ENCODE data around the gene HSPA1A. TPM values are rescaled to one million over a fixed set of nuclear protein-coding genes. Genes with fewer than 3 reads are reported as not detected.
"Not testable (repeated sequence)": the region's sequence is repeated elsewhere in the genome, so short reads cannot be mapped to it uniquely, and the experiment has no call there.

Gene HSPA1A
- total RNA-seq, 1 experiment from 2014 or later = 169 TPM

- peaks cover 5% of the 10 kb centered on the region; the same call in 1 of the 2 replicates for H3K4me1 ChIP-seq (ENCODE audit: control insufficient read depth, insufficient read depth, low read length)
- H3K36me3 ChIP-seq (ENCODE audit: control insufficient read depth, insufficient read depth, low read length) = no peaks in the 10 kb centered on the region; the same call in 1 of the 2 replicates
- in situ Hi-C loops (cut with HindIII; ENCODE audit: low pct_unique_long_range_greater_than_20kb, low sequenced_read_pairs) (no loop called here), intact Hi-C loops (cut with micrococcal nuclease; ENCODE audit: unreplicated experiment) (no loop called here)
- TF ChIP-seq POLR2AphosphoS5 (IDR thresholded peaks at IDR 0.05; ENCODE audit: low read depth, low read length) = no peak
- TF ChIP-seq TCF7L2 (IDR thresholded peaks at IDR 0.05; ENCODE audit: low read depth, low read length) = no peak
- TF ChIP-seq SIN3A (IDR thresholded peaks at IDR 0.05; ENCODE audit: borderline replicate concordance, insufficient read depth, low read depth, low read length) = no peak
- TF ChIP-seq, protein P1, sequence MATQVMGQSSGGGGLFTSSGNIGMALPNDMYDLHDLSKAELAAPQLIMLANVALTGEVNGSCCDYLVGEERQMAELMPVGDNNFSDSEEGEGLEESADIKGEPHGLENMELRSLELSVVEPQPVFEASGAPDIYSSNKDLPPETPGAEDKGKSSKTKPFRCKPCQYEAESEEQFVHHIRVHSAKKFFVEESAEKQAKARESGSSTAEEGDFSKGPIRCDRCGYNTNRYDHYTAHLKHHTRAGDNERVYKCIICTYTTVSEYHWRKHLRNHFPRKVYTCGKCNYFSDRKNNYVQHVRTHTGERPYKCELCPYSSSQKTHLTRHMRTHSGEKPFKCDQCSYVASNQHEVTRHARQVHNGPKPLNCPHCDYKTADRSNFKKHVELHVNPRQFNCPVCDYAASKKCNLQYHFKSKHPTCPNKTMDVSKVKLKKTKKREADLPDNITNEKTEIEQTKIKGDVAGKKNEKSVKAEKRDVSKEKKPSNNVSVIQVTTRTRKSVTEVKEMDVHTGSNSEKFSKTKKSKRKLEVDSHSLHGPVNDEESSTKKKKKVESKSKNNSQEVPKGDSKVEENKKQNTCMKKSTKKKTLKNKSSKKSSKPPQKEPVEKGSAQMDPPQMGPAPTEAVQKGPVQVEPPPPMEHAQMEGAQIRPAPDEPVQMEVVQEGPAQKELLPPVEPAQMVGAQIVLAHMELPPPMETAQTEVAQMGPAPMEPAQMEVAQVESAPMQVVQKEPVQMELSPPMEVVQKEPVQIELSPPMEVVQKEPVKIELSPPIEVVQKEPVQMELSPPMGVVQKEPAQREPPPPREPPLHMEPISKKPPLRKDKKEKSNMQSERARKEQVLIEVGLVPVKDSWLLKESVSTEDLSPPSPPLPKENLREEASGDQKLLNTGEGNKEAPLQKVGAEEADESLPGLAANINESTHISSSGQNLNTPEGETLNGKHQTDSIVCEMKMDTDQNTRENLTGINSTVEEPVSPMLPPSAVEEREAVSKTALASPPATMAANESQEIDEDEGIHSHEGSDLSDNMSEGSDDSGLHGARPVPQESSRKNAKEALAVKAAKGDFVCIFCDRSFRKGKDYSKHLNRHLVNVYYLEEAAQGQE (IDR thresholded peaks at IDR 0.05; ENCODE audit: insufficient read depth in 1 of 2, low read depth in 2 of 2, low read length in 1 of 2) = no peak
- TF ChIP-seq, protein P2, sequence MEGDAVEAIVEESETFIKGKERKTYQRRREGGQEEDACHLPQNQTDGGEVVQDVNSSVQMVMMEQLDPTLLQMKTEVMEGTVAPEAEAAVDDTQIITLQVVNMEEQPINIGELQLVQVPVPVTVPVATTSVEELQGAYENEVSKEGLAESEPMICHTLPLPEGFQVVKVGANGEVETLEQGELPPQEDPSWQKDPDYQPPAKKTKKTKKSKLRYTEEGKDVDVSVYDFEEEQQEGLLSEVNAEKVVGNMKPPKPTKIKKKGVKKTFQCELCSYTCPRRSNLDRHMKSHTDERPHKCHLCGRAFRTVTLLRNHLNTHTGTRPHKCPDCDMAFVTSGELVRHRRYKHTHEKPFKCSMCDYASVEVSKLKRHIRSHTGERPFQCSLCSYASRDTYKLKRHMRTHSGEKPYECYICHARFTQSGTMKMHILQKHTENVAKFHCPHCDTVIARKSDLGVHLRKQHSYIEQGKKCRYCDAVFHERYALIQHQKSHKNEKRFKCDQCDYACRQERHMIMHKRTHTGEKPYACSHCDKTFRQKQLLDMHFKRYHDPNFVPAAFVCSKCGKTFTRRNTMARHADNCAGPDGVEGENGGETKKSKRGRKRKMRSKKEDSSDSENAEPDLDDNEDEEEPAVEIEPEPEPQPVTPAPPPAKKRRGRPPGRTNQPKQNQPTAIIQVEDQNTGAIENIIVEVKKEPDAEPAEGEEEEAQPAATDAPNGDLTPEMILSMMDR (IDR thresholded peaks at IDR 0.05) = no peak
- H3K9me3 ChIP-seq (ENCODE audit: control insufficient read depth, insufficient read depth, low read depth, low read length) = no peaks in the 10 kb centered on the region
- H3K4me3 ChIP-seq (ENCODE audit: low read depth in 2 of 2, low read length in 2 of 2) = no peak overlapping the region
- ChIA-PET CTCF (no interaction called here), POLR2A (no interaction called here)
- BruUV-seq (replicated peaks) = no TSS peak
- ATAC-seq (no peak), DNase-seq (ENCODE audit: low read depth, low spot score) (no peak)
- no peak overlapping the region for H3K27ac ChIP-seq (ENCODE audit: low read length)
- H3K27me3 ChIP-seq (ENCODE audit: control insufficient read depth, insufficient read depth, low read length) = no peaks in the 10 kb centered on the region
Measured at GRCh38 chr6:31799781-31800180, 15.6 kb upstream of the HSPA1A start.

DNA sequence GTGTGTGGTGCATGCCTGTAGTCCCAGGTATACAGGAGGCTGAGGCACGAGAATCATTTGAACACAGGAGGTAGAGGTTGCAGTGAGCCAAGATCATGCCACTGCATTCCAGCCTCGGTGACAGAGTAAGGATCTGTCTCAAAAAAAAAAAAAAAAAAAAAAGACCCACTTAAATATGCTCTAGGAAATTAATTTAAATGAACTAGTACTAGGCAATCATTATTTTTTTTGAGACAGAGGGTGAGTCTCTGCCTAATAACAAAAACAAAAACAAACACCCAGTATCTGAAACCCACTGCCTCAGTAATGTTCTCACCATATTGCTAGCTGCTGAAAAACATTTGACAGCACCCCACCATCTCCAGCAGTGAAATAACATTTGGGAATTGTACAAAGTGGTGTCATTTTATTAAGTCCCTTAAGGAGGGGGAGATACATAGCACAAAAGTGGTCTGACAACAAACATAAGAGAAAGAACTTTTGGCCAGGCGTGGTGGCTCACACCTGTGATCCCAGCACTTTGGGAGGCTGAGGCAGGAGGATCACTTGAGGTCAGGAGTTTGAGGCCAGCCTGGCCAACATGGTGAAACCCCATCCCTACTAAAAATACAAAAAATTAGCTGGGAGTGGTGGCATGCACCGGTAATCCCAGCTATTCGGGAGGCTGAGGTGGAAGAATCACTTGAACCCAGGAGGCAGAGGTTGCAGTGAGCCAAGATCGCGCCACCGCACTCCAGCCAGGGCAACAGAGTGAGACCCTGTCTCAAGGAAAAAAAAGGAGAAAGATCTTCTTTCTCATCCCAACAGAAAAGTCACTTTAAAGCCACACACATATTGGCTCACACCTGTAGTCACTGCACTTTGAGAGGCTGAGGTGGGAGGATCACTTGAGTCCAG is 14.1 kb upstream of the HSPA1A start:
- ATAC-seq; H3K27ac ChIP-seq (ENCODE audit: low read length); H3K4me1 ChIP-seq (ENCODE audit: control insufficient read depth, insufficient read depth, low read length); CTCF ChIA-PET; in situ Hi-C loops (cut with HindIII; ENCODE audit: low pct_unique_long_range_greater_than_20kb, low sequenced_read_pairs); DNase-seq (ENCODE audit: low read depth, low spot score); H3K36me3 ChIP-seq (ENCODE audit: control insufficient read depth, insufficient read depth, low read length); H3K27me3 ChIP-seq (ENCODE audit: control insufficient read depth, insufficient read depth, low read length); H3K4me3 ChIP-seq (ENCODE audit: low read depth in 2 of 2, low read length in 2 of 2); intact Hi-C loops (cut with micrococcal nuclease; ENCODE audit: unreplicated experiment); BruUV-seq (replicated peaks); H3K9me3 ChIP-seq (ENCODE audit: control insufficient read depth, insufficient read depth, low read depth, low read length): not testable (repeated sequence)
- POLR2A ChIA-PET = interaction anchor here (0.6 kb wide), 2 partner anchors 19 to 20 kb away, joined by 3 read pairs; no protein-coding TSS in a partner anchor
